Left ventricle myocardium superior (tissue), 1 donor: ENCODE results near the gene LHX8. TPM values are rescaled to one million over a fixed set of nuclear protein-coding genes. Genes with fewer than 3 reads are reported as not detected.

Source experiments
- ATAC-seq: fragments of 200-7000 bp; cut with Tn5 transposase; one replicate; pipeline ENCODE4 v1.9.1; 2020; ENCODE audit warnings: mild to moderate bottlenecking, moderate library complexity
- DNase-seq: peaks from one replicate; pipeline ENCODE4 v3.0.0-alpha.2; 2020
- intact Hi-C: fragments of 100-400 bp; cut with micrococcal nuclease; formaldehyde crosslinking; loops from one replicate; pipeline ENCODE4 v1.11.0; 2022
- total RNA-seq: library from RNA; stranded (reverse); fragmentation: NEBNext Ultra II Directional; extraction: Animal tissue kit (Norgen Biotek cat#: 25700); gene quantifications from one replicate; pipeline ENCODE4 v1.2.1, GENCODE V29; 2021
- donor health status: DM: no; HTN: yes; CAD: no; lungs with severe emphysema.

Gene LHX8
- total RNA-seq, 1 donor from 2014 or later = not detected

- intact Hi-C loops = no loop called here
- no peak for ATAC-seq
- DNase-seq = no peak
Measured at GRCh38 chr1:75188892-75189291, 54.7 kb downstream of the LHX8 start.

- no peak for ATAC-seq
- DNase-seq = no peak
- intact Hi-C loops = no loop called here
Measured at GRCh38 chr1:75198163-75198562, 64.0 kb downstream of the LHX8 start.

GRCh38 chr1:75198761-75199160, 64.6 kb downstream of the LHX8 start:
- ATAC-seq (no peak), DNase-seq (no peak)
- intact Hi-C loops = no loop called here

GRCh38 chr1:75202751-75203150, 68.6 kb downstream of the LHX8 start:
- DNase-seq (no peak), ATAC-seq (no peak)
- intact Hi-C loops = no loop called here

- DNase-seq (no peak), ATAC-seq (no peak)
- intact Hi-C loops = loop anchor here (2.0 kb wide), 1 partner anchor 431 kb away; no protein-coding TSS in a partner anchor
Measured at GRCh38 chr1:75203415-75204277, 69.5 kb downstream of the LHX8 start.

GRCh38 chr1:75208862-75209261, 74.7 kb downstream of the LHX8 start:
- no peak for ATAC-seq
- DNase-seq = no peak
- intact Hi-C loops = no loop called here
